ENCODE measurements around the gene ASTN2.

The ASTN2 gene

DNA sequence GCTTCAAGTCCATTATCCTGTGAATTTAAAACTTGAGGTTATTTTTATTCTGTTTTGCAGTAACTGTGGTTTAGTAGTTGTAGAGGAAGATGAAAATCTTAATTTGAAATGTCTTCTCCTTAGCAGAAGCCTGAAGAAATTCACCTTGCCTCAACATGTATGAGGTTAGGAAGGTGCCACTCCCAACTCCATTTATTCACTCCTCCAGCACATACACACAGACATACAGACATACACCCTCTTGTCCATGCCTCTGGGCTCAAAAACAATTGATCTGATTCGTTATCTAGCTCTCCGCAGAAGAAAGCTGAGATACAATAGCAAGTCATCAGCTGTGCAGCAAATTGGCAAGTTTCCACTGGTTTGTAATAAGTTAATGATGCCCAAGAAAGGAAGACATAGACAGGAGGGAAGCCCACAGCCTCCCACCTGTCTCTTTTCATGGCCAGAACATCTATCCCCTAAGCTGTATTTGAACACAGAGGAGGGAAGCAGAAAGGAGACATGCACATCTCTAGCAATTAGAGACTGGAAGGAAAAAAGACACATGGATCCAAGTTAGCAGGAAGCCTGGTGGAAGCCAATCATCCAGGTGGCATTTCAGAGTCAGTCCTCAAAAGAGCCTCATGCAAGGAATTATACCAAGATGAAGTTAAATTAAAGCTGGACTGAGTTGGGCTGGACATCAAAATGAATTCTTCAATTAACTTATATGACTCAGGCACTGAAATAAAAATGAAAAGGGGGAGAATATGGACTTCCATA is 257.9 kb downstream of the ASTN2 start:
- Histone ChIP-seq H3K27ac (ENCODE audit: low read length) (no peak overlapping the region), H3K9ac (ENCODE audit: low read depth, low read length) (no peak overlapping the region), H3K4me3 (ENCODE audit: low read depth in 1 of 2, low read length in 2 of 2) (no peak overlapping the region), H3K27me3 (ENCODE audit: insufficient read depth, low read length, poor library complexity) (no peaks in the 10 kb centered on the region), H3K36me3 (ENCODE audit: insufficient read depth, low read length) (no peaks in the 10 kb centered on the region), H3K4me1 (ENCODE audit: insufficient read depth, low read length) (no peaks in the 10 kb centered on the region), H4K20me1 (ENCODE audit: insufficient read depth, low read length) (no peaks in the 10 kb centered on the region), H2AFZ (ENCODE audit: low read depth, low read length) (no peak overlapping the region), H3K9me3 (ENCODE audit: insufficient read depth, low read length, severe bottlenecking) (no peaks in the 10 kb centered on the region), H3K79me2 (ENCODE audit: insufficient read depth, low read length) (no peaks in the 10 kb centered on the region), H3K4me2 (ENCODE audit: insufficient read depth, low read length) (no peak overlapping the region)
- ATAC-seq (ENCODE audit: insufficient read depth, low read depth) = no peak
- no peak for DNase-seq
- TF ChIP-seq, protein P1, sequence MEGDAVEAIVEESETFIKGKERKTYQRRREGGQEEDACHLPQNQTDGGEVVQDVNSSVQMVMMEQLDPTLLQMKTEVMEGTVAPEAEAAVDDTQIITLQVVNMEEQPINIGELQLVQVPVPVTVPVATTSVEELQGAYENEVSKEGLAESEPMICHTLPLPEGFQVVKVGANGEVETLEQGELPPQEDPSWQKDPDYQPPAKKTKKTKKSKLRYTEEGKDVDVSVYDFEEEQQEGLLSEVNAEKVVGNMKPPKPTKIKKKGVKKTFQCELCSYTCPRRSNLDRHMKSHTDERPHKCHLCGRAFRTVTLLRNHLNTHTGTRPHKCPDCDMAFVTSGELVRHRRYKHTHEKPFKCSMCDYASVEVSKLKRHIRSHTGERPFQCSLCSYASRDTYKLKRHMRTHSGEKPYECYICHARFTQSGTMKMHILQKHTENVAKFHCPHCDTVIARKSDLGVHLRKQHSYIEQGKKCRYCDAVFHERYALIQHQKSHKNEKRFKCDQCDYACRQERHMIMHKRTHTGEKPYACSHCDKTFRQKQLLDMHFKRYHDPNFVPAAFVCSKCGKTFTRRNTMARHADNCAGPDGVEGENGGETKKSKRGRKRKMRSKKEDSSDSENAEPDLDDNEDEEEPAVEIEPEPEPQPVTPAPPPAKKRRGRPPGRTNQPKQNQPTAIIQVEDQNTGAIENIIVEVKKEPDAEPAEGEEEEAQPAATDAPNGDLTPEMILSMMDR (IDR thresholded peaks at IDR 0.05; ENCODE audit: borderline replicate concordance, extremely low read depth, low read length, poor library complexity, severe bottlenecking) = no peak
- TF ChIP-seq EZH2 (IDR thresholded peaks at IDR 0.05; ENCODE audit: borderline replicate concordance, low read depth, low read length, severe bottlenecking) = no peak

DNA sequence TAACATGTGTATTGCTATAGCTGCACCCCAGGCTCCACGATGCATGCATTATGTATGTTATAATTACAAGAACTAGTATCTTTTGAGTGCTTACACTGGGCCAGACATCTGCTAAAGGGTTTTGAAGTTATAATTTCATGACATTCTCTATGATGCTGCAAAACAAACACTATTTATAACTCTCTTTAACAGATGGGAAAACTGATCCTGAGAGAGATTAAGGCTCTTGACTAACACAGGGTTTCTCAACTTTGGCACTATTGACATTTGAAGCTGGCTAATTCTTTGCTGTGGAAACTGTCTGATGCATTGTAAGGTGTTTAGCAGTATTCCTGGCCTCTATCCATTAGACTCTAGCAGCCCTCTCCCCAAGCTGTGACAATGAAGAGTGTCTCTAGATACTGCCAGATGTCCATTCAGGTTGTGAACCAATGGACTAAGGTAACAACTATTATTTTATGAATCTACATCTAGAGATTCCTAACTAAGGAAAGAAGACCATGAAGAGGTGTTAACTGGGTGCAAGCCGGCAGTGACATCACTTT is 258.6 kb downstream of the ASTN2 start:
- Histone ChIP-seq H3K27ac (ENCODE audit: low read length) (no peak overlapping the region), H3K4me3 (ENCODE audit: low read depth in 1 of 2, low read length in 2 of 2) (no peak overlapping the region), H4K20me1 (ENCODE audit: insufficient read depth, low read length) (no peaks in the 10 kb centered on the region), H3K79me2 (ENCODE audit: insufficient read depth, low read length) (no peaks in the 10 kb centered on the region), H3K9me3 (ENCODE audit: insufficient read depth, low read length, severe bottlenecking) (no peaks in the 10 kb centered on the region), H2AFZ (ENCODE audit: low read depth, low read length) (no peak overlapping the region), H3K36me3 (ENCODE audit: insufficient read depth, low read length) (no peaks in the 10 kb centered on the region), H3K4me2 (ENCODE audit: insufficient read depth, low read length) (no peak overlapping the region), H3K4me1 (ENCODE audit: insufficient read depth, low read length) (no peaks in the 10 kb centered on the region), H3K9ac (ENCODE audit: low read depth, low read length) (no peak overlapping the region), H3K27me3 (ENCODE audit: insufficient read depth, low read length, poor library complexity) (no peaks in the 10 kb centered on the region)
- ATAC-seq (ENCODE audit: insufficient read depth, low read depth) (no peak), DNase-seq (no peak)
- TF ChIP-seq, protein P1 (IDR thresholded peaks at IDR 0.05; ENCODE audit: borderline replicate concordance, extremely low read depth, low read length, poor library complexity, severe bottlenecking) = no peak
- TF ChIP-seq EZH2 (IDR thresholded peaks at IDR 0.05; ENCODE audit: borderline replicate concordance, low read depth, low read length, severe bottlenecking) = no peak

DNA sequence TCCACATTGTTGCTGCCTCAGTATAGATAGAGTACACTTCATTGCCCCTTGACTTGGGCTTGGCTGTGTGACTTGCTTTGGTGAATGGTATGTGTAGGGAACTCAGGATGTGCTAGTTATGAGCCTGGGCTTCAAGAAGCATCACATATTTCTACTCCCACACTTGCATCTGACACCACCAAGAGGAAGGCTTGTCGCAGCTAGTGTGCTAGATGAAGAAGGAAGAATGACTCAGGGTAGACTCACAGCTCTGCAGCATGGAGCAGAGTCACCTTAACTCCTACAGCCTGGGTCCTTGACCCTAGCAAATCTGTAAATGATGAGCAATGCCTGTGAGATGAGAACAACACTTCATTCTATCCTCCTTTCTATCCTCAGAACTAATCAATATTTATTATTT is 261.8 kb downstream of the ASTN2 start:
- TF ChIP-seq, protein P1 (IDR thresholded peaks at IDR 0.05; ENCODE audit: borderline replicate concordance, extremely low read depth, low read length, poor library complexity, severe bottlenecking) = no peak
- no peak for TF ChIP-seq EZH2 (IDR thresholded peaks at IDR 0.05; ENCODE audit: borderline replicate concordance, low read depth, low read length, severe bottlenecking)
- Histone ChIP-seq H3K79me2 (ENCODE audit: insufficient read depth, low read length) (no peaks in the 10 kb centered on the region), H3K4me1 (ENCODE audit: insufficient read depth, low read length) (no peaks in the 10 kb centered on the region), H4K20me1 (ENCODE audit: insufficient read depth, low read length) (no peaks in the 10 kb centered on the region), H3K4me3 (ENCODE audit: low read depth in 1 of 2, low read length in 2 of 2) (no peak overlapping the region), H3K27ac (ENCODE audit: low read length) (no peak overlapping the region), H3K27me3 (ENCODE audit: insufficient read depth, low read length, poor library complexity) (no peaks in the 10 kb centered on the region), H3K36me3 (ENCODE audit: insufficient read depth, low read length) (no peaks in the 10 kb centered on the region), H3K9me3 (ENCODE audit: insufficient read depth, low read length, severe bottlenecking) (no peaks in the 10 kb centered on the region), H3K4me2 (ENCODE audit: insufficient read depth, low read length) (no peak overlapping the region), H2AFZ (ENCODE audit: low read depth, low read length) (no peak overlapping the region), H3K9ac (ENCODE audit: low read depth, low read length) (no peak overlapping the region)
- ATAC-seq (ENCODE audit: insufficient read depth, low read depth) (no peak), DNase-seq (no peak)

Measured in DND-41 (cell line).